CD4-positive, alpha-beta T cell (primary cell): ENCODE data around the gene MAP3K5. TPM values are rescaled to one million over a fixed set of nuclear protein-coding genes. Genes with fewer than 3 reads are reported as not detected.

Source experiments
- ATAC-seq: fragments of 200-7000 bp; cut with Tn5 transposase; one replicate; pipeline ENCODE4 v1.10.0; 2022; ENCODE audit warnings: mild to moderate bottlenecking; ENCODE audit not compliant: poor library complexity
- CTCF ChIA-PET: fragments of 350-600 bp; sonication (Branson Sonifier 250); formaldehyde crosslinking; loops from one replicate; lab custom pipeline; 2021; ENCODE audit warnings: antibody characterized with exemption, inconsistent platforms; lab: Charles Lee
- POLR2A ChIA-PET: fragments of 350-600 bp; sonication (Branson Sonifier 250); formaldehyde crosslinking; loops from one replicate; lab custom pipeline; 2021; ENCODE audit warnings: antibody characterized with exemption, inconsistent platforms; lab: Charles Lee
- DNase-seq, 14 experiments: peaks; one replicate each; pipeline ENCODE4 v3.0.0-alpha.2; 2013 to 2020; ENCODE audit warnings: mixed read lengths in 2 of 14
- H3K27ac ChIP-seq, 2 donors: one replicate each; pipeline versions ENCODE4 v1.5.1 to v1.7.0; 2013; ENCODE audit warnings: low read length in 2 of 2, low read depth in 1 of 2, mild to moderate bottlenecking in 1 of 2
- H3K27me3 ChIP-seq, 2 experiments: 1 replicate in 1 of 2; 2 replicates in 1 of 2; pipeline versions ENCODE4 v1.6.1 to v1.7.0; 2013; ENCODE audit warnings: low read length in 2 of 2, control low read depth in 1 of 2, mild to moderate bottlenecking in 1 of 2, moderate library complexity in 1 of 2; ENCODE audit not compliant: insufficient read depth in 2 of 2, control insufficient read depth in 1 of 2
- H3K36me3 ChIP-seq: one replicate; pipeline ENCODE4 v1.6.1; 2013; ENCODE audit warnings: low read length, control low read depth; ENCODE audit not compliant: insufficient read depth
- H3K4me1 ChIP-seq: one replicate; pipeline ENCODE4 v1.6.1; 2013; ENCODE audit warnings: low read length, control low read depth; ENCODE audit not compliant: insufficient read depth
- H3K4me3 ChIP-seq: one replicate; pipeline ENCODE4 v1.5.1; 2013; ENCODE audit warnings: mild to moderate bottlenecking, low read length, moderate library complexity
- H3K9me3 ChIP-seq, 2 experiments: 1 replicate in 1 of 2; 2 replicates in 1 of 2; pipeline versions ENCODE4 v1.6.1 to v1.7.0; 2013; ENCODE audit warnings: low read length in 2 of 2, mild to moderate bottlenecking in 2 of 2, control low read depth in 1 of 2, moderate library complexity in 1 of 2; ENCODE audit not compliant: control insufficient read depth in 1 of 2, insufficient read depth in 1 of 2
- H3K27ac Mint-ChIP-seq: one replicate; pipeline ENCODE4 v1.8.0; 2020; ENCODE audit warnings: mixed read lengths
- H3K27me3 Mint-ChIP-seq: one replicate; pipeline ENCODE4 v1.8.0; 2021; ENCODE audit warnings: mixed read lengths
- H3K36me3 Mint-ChIP-seq: one replicate; pipeline ENCODE4 v1.8.0; 2021; ENCODE audit warnings: low read depth, mixed read lengths
- H3K4me1 Mint-ChIP-seq: one replicate; pipeline ENCODE4 v1.8.0; 2021; ENCODE audit warnings: low read depth, mixed read lengths
- H3K4me3 Mint-ChIP-seq: one replicate; pipeline ENCODE4 v1.8.0; 2020; ENCODE audit warnings: mild to moderate bottlenecking, mixed read lengths
- H3K9me3 Mint-ChIP-seq: one replicate; pipeline ENCODE4 v1.8.0; 2020; ENCODE audit warnings: mixed read lengths
- intact Hi-C, 2 experiments: fragments of 100-400 bp; cut with DNase I in 1 of 2; cut with micrococcal nuclease in 1 of 2; formaldehyde crosslinking; loops; one replicate each; pipeline versions ENCODE4 v1.15.1 to v1.9.0; 2023 to 2025; cut with DNase I, micrococcal nuclease
- total RNA-seq, 174 experiments: library from RNA in 2 of 174; stranded (reverse) in 2 of 174; gene quantifications; one replicate each; pipeline ENCODE4 v1.2.3 and lab custom pipeline; 2021 to 2026
- TF ChIP-seq, protein P1 (sequence below): fragments of 200-600 bp; IDR thresholded peaks from one replicate; pipeline ENCODE4 v1.8.0; 2022; ENCODE audit warnings: antibody characterized with exemption, mild to moderate bottlenecking

MAP3K5 gene
- total RNA-seq, 2 experiments from 2014 or later: 12.9 to 14.1 TPM

DNA sequence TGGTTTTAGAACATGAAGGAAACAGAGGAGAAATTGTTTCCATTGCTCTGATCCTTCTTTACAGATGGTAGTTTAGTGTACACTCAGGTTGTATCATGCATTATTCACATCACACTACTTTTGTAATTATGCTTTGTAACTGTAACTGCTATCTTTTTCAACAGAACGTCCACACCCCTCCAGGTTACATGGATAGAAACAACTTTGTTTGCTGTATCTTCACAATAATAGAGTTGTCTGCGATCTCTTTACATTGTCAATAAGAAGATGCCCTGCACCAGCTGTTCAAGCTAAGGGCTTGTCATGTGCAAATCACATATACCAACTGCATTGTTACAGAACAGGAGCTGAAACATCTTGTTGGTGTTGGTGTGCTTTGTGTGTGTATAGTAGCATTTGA is 174.2 kb downstream of the MAP3K5 start:
- peaks cover 59% of the 10 kb centered on the region for H3K36me3 ChIP-seq
- ChIA-PET CTCF (no interaction called here), POLR2A (no interaction called here)
- ATAC-seq (no peak), DNase-seq (no peak)
- TF ChIP-seq, protein P1, sequence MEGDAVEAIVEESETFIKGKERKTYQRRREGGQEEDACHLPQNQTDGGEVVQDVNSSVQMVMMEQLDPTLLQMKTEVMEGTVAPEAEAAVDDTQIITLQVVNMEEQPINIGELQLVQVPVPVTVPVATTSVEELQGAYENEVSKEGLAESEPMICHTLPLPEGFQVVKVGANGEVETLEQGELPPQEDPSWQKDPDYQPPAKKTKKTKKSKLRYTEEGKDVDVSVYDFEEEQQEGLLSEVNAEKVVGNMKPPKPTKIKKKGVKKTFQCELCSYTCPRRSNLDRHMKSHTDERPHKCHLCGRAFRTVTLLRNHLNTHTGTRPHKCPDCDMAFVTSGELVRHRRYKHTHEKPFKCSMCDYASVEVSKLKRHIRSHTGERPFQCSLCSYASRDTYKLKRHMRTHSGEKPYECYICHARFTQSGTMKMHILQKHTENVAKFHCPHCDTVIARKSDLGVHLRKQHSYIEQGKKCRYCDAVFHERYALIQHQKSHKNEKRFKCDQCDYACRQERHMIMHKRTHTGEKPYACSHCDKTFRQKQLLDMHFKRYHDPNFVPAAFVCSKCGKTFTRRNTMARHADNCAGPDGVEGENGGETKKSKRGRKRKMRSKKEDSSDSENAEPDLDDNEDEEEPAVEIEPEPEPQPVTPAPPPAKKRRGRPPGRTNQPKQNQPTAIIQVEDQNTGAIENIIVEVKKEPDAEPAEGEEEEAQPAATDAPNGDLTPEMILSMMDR: no peak
- Mint-ChIP-seq H3K27ac (no peak overlapping the region), H3K27me3 (no peaks in the 10 kb centered on the region), H3K4me1 (no peaks in the 10 kb centered on the region), H3K4me3 (no peak overlapping the region), H3K36me3 (peaks cover 49% of the 10 kb centered on the region), H3K9me3 (no peaks in the 10 kb centered on the region)
- no peaks in the 10 kb centered on the region for H3K27me3 ChIP-seq
- no peaks in the 10 kb centered on the region for H3K9me3 ChIP-seq
- H3K4me3 ChIP-seq: no peak overlapping the region
- no peak overlapping the region for H3K27ac ChIP-seq
- no peaks in the 10 kb centered on the region for H3K4me1 ChIP-seq
- intact Hi-C loops: no loop called here

DNA sequence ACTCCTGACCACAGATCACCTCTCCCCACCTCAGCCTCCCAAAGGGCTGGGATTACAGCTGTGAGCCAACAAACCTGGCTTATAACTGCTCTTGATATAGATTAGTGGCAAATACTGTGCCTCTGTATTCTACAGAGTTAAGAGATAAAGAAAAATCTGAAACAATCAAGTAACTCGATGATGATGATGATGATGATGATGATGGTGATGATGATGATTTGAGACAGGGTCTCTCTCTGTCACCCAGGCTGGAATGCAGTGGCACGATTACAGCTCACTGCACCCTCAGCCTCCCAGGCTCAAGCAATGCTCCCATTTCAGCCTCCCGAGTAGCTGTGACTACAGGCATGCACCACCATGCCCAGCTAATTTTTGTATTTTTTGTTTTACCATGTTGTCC is 175.8 kb downstream of the MAP3K5 start:
- no peak overlapping the region for H3K27ac ChIP-seq
- H3K4me3 ChIP-seq: no peak overlapping the region
- ATAC-seq (no peak), DNase-seq (no peak)
- CTCF ChIA-PET: interaction anchor here (1.5 kb wide), 1 partner anchor 176 kb away, joined by 4 read pairs; the partner anchor contains the start of gene MAP3K5
- no peak overlapping the region for H3K27ac Mint-ChIP-seq
- POLR2A ChIA-PET: no interaction called here
- peaks cover 60% of the 10 kb centered on the region for H3K36me3 ChIP-seq
- no peaks in the 10 kb centered on the region for H3K4me1 ChIP-seq
- TF ChIP-seq, protein P1: no peak
- H3K4me1 Mint-ChIP-seq: no peaks in the 10 kb centered on the region
- H3K27me3 Mint-ChIP-seq: no peaks in the 10 kb centered on the region
- no peaks in the 10 kb centered on the region for H3K9me3 Mint-ChIP-seq
- H3K36me3 Mint-ChIP-seq: peaks cover 48% of the 10 kb centered on the region
- no peaks in the 10 kb centered on the region for H3K9me3 ChIP-seq
- no peaks in the 10 kb centered on the region for H3K27me3 ChIP-seq
- intact Hi-C loops: no loop called here
- no peak overlapping the region for H3K4me3 Mint-ChIP-seq

DNA sequence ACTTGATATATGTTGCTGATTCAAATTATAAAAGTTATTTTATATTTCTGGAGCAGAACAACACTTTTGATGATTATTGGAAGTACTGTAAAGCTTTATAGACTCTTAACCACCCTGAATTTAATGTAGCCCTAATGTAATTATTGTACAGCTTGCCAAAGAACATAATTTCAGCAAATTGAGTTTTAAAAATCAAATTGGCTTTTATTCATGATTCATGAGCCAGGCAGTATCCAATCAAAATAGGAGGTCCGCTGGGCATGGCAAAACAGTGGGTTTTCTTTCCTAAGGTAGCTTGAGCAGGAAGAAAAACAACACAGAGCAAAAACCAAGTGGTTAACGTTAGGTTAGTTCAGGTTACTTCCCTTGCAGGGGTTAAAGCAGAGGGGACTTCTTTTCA is 177.3 kb downstream of the MAP3K5 start:
- Histone ChIP-seq H3K9me3 (no peaks in the 10 kb centered on the region), H3K27me3 (no peaks in the 10 kb centered on the region), H3K27ac (no peak overlapping the region), H3K4me3 (no peak overlapping the region), H3K36me3 (peaks cover 45% of the 10 kb centered on the region), H3K4me1 (no peaks in the 10 kb centered on the region)
- TF ChIP-seq, protein P1: no peak
- CTCF ChIA-PET: interaction anchor here (0.8 to 1.3 kb wide), 2 partner anchors 11 to 177 kb away, joined by 3 read pairs; partner anchors contain the start of gene MAP3K5
- H3K36me3 Mint-ChIP-seq: peaks cover 54% of the 10 kb centered on the region
- no peak for DNase-seq
- H3K4me1 Mint-ChIP-seq: no peaks in the 10 kb centered on the region
- no peak for ATAC-seq
- no peak overlapping the region for H3K27ac Mint-ChIP-seq
- H3K27me3 Mint-ChIP-seq: no peaks in the 10 kb centered on the region
- no peak overlapping the region for H3K4me3 Mint-ChIP-seq
- POLR2A ChIA-PET: interaction anchor here (0.6 kb wide), 1 partner anchor 578 kb away, joined by 3 read pairs; no protein-coding TSS in a partner anchor
- no peaks in the 10 kb centered on the region for H3K9me3 Mint-ChIP-seq
- intact Hi-C loops: no loop called here
